Tibial artery (tissue), 4 donors: Measurements from ENCODE around the gene DNAJB8.

Source experiments
- DNase-seq, 2 donors: peaks; one replicate each; pipeline ENCODE4 v3.0.0-alpha.2; 2019
- H3K27ac ChIP-seq, 2 donors: fragments of 200-600 bp; sonication (generic) in 1 of 2; 1 replicate in 1 of 2; 2 replicates in 1 of 2; pipeline ENCODE4 v1.5.1; 2018 to 2019; ENCODE audit warnings: mild to moderate bottlenecking in 1 of 2
- H3K27me3 ChIP-seq, 2 donors: fragments of 200-600 bp; sonication (generic) in 1 of 2; one replicate each; pipeline versions ENCODE4 v1.5.1 to v1.6.0; 2016 to 2019
- H3K36me3 ChIP-seq, 3 donors: fragments of 200-600 bp; sonication (generic) in 2 of 3; one replicate each; pipeline ENCODE4 v1.5.1; 2016 to 2019; ENCODE audit warnings: mild to moderate bottlenecking in 2 of 3
- H3K4me1 ChIP-seq, 4 donors: fragments of 200-600 bp; sonication (generic) in 2 of 4; 1 replicate in 3 of 4; 2 replicates in 1 of 4; pipeline ENCODE4 v1.5.1; 2016 to 2019
- H3K4me3 ChIP-seq, 2 donors: fragments of 200-600 bp; sonication (generic) in 1 of 2; 1 replicate in 1 of 2; 2 replicates in 1 of 2; pipeline ENCODE4 v1.5.1; 2018 to 2019; ENCODE audit warnings: mild to moderate bottlenecking in 2 of 2
- H3K9me3 ChIP-seq, 3 donors: fragments of 200-600 bp; sonication (generic) in 1 of 3; one replicate each; pipeline ENCODE4 v1.5.1; 2016 to 2019
- CTCF ChIP-seq, 2 experiments: fragments of 200-600 bp in 1 of 2; fragments of 450-650 bp in 1 of 2; IDR thresholded peaks; one replicate each; pipeline ENCODE4 v1.5.1; 2017 to 2019; ENCODE audit warnings: antibody characterized with exemption in 2 of 2, mild to moderate bottlenecking in 1 of 2, moderate library complexity in 1 of 2
- intact Hi-C: fragments of 100-400 bp; cut with DNase I; formaldehyde crosslinking; loops from one replicate; pipeline ENCODE4 v1.15.0; 2023; ENCODE audit warnings: low total_unique reads

The DNAJB8 gene

GRCh38 chr3:128466840-128467541, at the start of gene DNAJB8:
TSS of gene DNAJB8 (minus strand) at chr3:128466890. CDS start at chr3:128463245, 3,645 bp downstream.
- Histone ChIP-seq H3K27me3 (peaks cover 0 to 51% of the 10 kb centered on the region in 2 donors), H3K27ac (no peak within 1 kb of the TSS), H3K9me3 (no peaks in the 10 kb centered on the region), H3K4me3 (no peak within 1 kb of the TSS), H3K4me1 (no peaks in the 10 kb centered on the region), H3K36me3 (no peaks in the 10 kb centered on the region)
- TF ChIP-seq CTCF (IDR thresholded peaks at IDR 0.05) = no peak
- intact Hi-C loops = no loop called here
- DNase-seq = no peak

GRCh38 chr3:128515967-128516366, 49.3 kb upstream of the DNAJB8 start:
- no peak overlapping the region for H3K27ac ChIP-seq
- H3K36me3 ChIP-seq = no peaks in the 10 kb centered on the region
- DNase-seq = no peak
- no peaks in the 10 kb centered on the region for H3K4me1 ChIP-seq
- H3K9me3 ChIP-seq = peaks cover 0 to 15% (median 0%) of the 10 kb centered on the region in 3 donors
- intact Hi-C loops = no loop called here
- TF ChIP-seq CTCF (IDR thresholded peaks at IDR 0.05) = no peak
- peaks cover 0 to 19% of the 10 kb centered on the region in 2 donors for H3K27me3 ChIP-seq
- H3K4me3 ChIP-seq = no peak overlapping the region

GRCh38 chr3:128508852-128509251, 42.2 kb upstream of the DNAJB8 start:
- Histone ChIP-seq H3K27me3 (peaks cover 0 to 38% of the 10 kb centered on the region in 2 donors), H3K4me1 (no peaks in the 10 kb centered on the region), H3K27ac (no peak overlapping the region), H3K9me3 (peaks cover 0 to 5% (median 3%) of the 10 kb centered on the region in 3 donors), H3K4me3 (no peak overlapping the region), H3K36me3 (no peaks in the 10 kb centered on the region)
- DNase-seq = no peak
- intact Hi-C loops = no loop called here
- TF ChIP-seq CTCF (IDR thresholded peaks at IDR 0.05) = no peak

- H3K36me3 ChIP-seq = no peaks in the 10 kb centered on the region
- intact Hi-C loops = no loop called here
- TF ChIP-seq CTCF (IDR thresholded peaks at IDR 0.05) = no peak
- no peak overlapping the region for H3K27ac ChIP-seq
- no peak for DNase-seq
- peaks cover 0 to 59% of the 10 kb centered on the region in 2 donors for H3K27me3 ChIP-seq
- H3K4me3 ChIP-seq = no peak overlapping the region
- no peaks in the 10 kb centered on the region for H3K4me1 ChIP-seq
- H3K9me3 ChIP-seq = peaks cover 0 to 3% (median 0%) of the 10 kb centered on the region in 3 donors
Measured at GRCh38 chr3:128506754-128507153, 40.1 kb upstream of the DNAJB8 start.

- H3K4me3 ChIP-seq = no peak overlapping the region
Measured at GRCh38 chr3:128505771-128506170, 39.1 kb upstream of the DNAJB8 start.

More at GRCh38 chr3:128505771-128506170, 39.1 kb upstream of the DNAJB8 start:
- intact Hi-C loops = no loop called here
- no peaks in the 10 kb centered on the region for H3K36me3 ChIP-seq
- H3K27ac ChIP-seq = no peak overlapping the region
- no peak for DNase-seq
- peaks cover 0 to 68% of the 10 kb centered on the region in 2 donors for H3K27me3 ChIP-seq
- H3K9me3 ChIP-seq = peaks cover 0 to 3% (median 0%) of the 10 kb centered on the region in 3 donors
- H3K4me1 ChIP-seq = no peaks in the 10 kb centered on the region
- TF ChIP-seq CTCF (IDR thresholded peaks at IDR 0.05) = no peak
